GM19455 (cell line): ENCODE results near the gene IYD.
"Not testable (repeated sequence)": the region's sequence is repeated elsewhere in the genome, so short reads cannot be mapped to it uniquely, and the experiment has no call there.

Experiments used
- ATAC-seq: cut with Tn5 transposase; IDR thresholded peaks from one replicate; pipeline ENCODE4 v1.9.1; 2021; ENCODE audit not compliant: unreplicated experiment

Gene IYD

GRCh38 chr6:150352321-150353296, 16.2 kb upstream of the IYD start:
- ATAC-seq = no peak

- no peak for ATAC-seq
Measured at GRCh38 chr6:150353445-150353844, 15.4 kb upstream of the IYD start.

GRCh38 chr6:150354754-150355571, 13.8 kb upstream of the IYD start:
- ATAC-seq = no peak

- ATAC-seq = no peak
Measured at GRCh38 chr6:150355932-150356331, 12.9 kb upstream of the IYD start.

GRCh38 chr6:150361876-150362275, 6.9 kb upstream of the IYD start:
- no peak for ATAC-seq

- ATAC-seq = no peak
Measured at GRCh38 chr6:150363733-150364132, 5.1 kb upstream of the IYD start.

- ATAC-seq = no peak
Measured at GRCh38 chr6:150366118-150366778, 2.6 kb upstream of the IYD start.

GRCh38 chr6:150369408-150369807, 596 bp downstream of the IYD start:
- ATAC-seq = no peak

GRCh38 chr6:150370112-150370511, 1.3 kb downstream of the IYD start:
- ATAC-seq = no peak

GRCh38 chr6:150371356-150371755, 2.5 kb downstream of the IYD start:
- ATAC-seq = no peak

GRCh38 chr6:150372051-150372450, 3.2 kb downstream of the IYD start:
- no peak for ATAC-seq

GRCh38 chr6:150373260-150373701, 4.5 kb downstream of the IYD start:
- no peak for ATAC-seq

- not testable (repeated sequence) for ATAC-seq
Measured at GRCh38 chr6:150374346-150374745, 5.5 kb downstream of the IYD start.

GRCh38 chr6:150377211-150377781, 8.5 kb downstream of the IYD start:
- ATAC-seq = no peak

- no peak for ATAC-seq
Measured at GRCh38 chr6:150380256-150380655, 11.4 kb downstream of the IYD start.

- ATAC-seq = no peak
Measured at GRCh38 chr6:150382171-150382570, 13.4 kb downstream of the IYD start.

GRCh38 chr6:150391414-150391813, 22.6 kb downstream of the IYD start:
- ATAC-seq = no peak

GRCh38 chr6:150391890-150392289, 23.1 kb downstream of the IYD start:
- ATAC-seq = no peak

GRCh38 chr6:150392452-150393220, 23.8 kb downstream of the IYD start:
- ATAC-seq = no peak
